Vagina (tissue), 2 donors: ENCODE results near the gene GOLGA1.

Experiments
- POLR2A ChIP-seq, 2 donors: fragments of 450-650 bp; IDR thresholded peaks; one replicate each; pipeline ENCODE4 v1.6.1; 2017; ENCODE audit warnings: antibody characterized with exemption in 2 of 2, mild to moderate bottlenecking in 2 of 2, moderate library complexity in 2 of 2
- TF ChIP-seq, protein P1 (sequence below), 3 experiments: fragments of 450-650 bp in 2 of 3; fragments of 200-600 bp in 1 of 3; sonication (generic) in 1 of 3; IDR thresholded peaks; one replicate each; pipeline ENCODE4 v1.5.1; 2017 to 2019; ENCODE audit warnings: antibody characterized with exemption in 3 of 3, mild to moderate bottlenecking in 2 of 3, moderate library complexity in 2 of 3

DNA sequence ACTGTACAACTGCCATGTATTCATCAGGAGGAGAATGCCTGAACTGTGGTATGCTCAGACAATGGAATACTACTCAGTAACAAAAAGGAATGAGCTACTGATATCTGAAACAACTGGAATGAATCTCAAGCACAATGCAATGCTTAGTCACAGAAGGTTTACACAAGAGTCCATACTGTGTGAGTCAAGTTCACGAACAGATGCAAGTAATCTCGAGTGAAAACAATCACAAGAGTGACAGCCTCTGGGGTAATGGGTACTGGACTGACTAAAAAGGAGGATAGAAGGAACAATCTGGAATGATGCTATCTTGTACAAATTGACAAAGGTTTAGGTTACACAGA is 19.5 kb upstream of the GOLGA1 start:
- TF ChIP-seq POLR2A (IDR thresholded peaks at IDR 0.05), result no peak
- TF ChIP-seq, protein P1, sequence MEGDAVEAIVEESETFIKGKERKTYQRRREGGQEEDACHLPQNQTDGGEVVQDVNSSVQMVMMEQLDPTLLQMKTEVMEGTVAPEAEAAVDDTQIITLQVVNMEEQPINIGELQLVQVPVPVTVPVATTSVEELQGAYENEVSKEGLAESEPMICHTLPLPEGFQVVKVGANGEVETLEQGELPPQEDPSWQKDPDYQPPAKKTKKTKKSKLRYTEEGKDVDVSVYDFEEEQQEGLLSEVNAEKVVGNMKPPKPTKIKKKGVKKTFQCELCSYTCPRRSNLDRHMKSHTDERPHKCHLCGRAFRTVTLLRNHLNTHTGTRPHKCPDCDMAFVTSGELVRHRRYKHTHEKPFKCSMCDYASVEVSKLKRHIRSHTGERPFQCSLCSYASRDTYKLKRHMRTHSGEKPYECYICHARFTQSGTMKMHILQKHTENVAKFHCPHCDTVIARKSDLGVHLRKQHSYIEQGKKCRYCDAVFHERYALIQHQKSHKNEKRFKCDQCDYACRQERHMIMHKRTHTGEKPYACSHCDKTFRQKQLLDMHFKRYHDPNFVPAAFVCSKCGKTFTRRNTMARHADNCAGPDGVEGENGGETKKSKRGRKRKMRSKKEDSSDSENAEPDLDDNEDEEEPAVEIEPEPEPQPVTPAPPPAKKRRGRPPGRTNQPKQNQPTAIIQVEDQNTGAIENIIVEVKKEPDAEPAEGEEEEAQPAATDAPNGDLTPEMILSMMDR (IDR thresholded peaks at IDR 0.05), result no peak
